ENCODE results near the gene LIMCH1. TPM values are rescaled to one million over a fixed set of nuclear protein-coding genes. Genes with fewer than 3 reads are reported as not detected.

LIMCH1 gene
- 125 TPM for total RNA-seq

GRCh38 chr4:41538017-41538733 is at the start of gene LIMCH1:
TSS of gene LIMCH1 (plus strand) at chr4:41538157. CDS start at chr4:41605996, 67,839 bp downstream.

GRCh38 chr4:41748571-41749475 is 210.9 kb downstream of the LIMCH1 start, which contains the start of gene PHOX2B:
TSS of gene PHOX2B (minus strand) at chr4:41748725. CDS start at chr4:41748610, 115 bp downstream.

Other genes starting within 250 kb of the LIMCH1 start
- gene PHOX2B, start 210.6 kb downstream of the LIMCH1 start, total RNA-seq = 0.55 TPM

Measured in camera-type eye (tissue), 1 donor.